Endodermal cell (in vitro differentiated cells): Measurements from ENCODE around the gene KCNT1. TPM values are rescaled to one million over a fixed set of nuclear protein-coding genes. Genes with fewer than 3 reads are reported as not detected.

Experiments used
- DNase-seq: peaks from one replicate; pipeline ENCODE4 v3.0.0-alpha.2; 2017
- H3K27ac ChIP-seq: 2 replicates; pipeline ENCODE4 v1.5.1; 2013; ENCODE audit warnings: mild to moderate bottlenecking, low read depth, low read length, moderate library complexity
- H3K27me3 ChIP-seq: 2 replicates; pipeline ENCODE4 v1.6.1; 2013; ENCODE audit warnings: mild to moderate bottlenecking, low read length, moderate library complexity; ENCODE audit not compliant: insufficient read depth, control insufficient read depth, poor library complexity, severe bottlenecking
- H3K36me3 ChIP-seq: 2 replicates; pipeline ENCODE4 v1.7.0; 2013; ENCODE audit warnings: mild to moderate bottlenecking, low read length, moderate library complexity; ENCODE audit not compliant: control insufficient read depth, insufficient read depth
- H3K4me1 ChIP-seq: one replicate; pipeline ENCODE4 v1.7.0; 2013; ENCODE audit warnings: low read length; ENCODE audit not compliant: control insufficient read depth, insufficient read depth
- H3K4me3 ChIP-seq: 2 replicates; pipeline ENCODE4 v1.5.1; 2013; ENCODE audit warnings: mild to moderate bottlenecking, low read length, moderate library complexity
- H3K9ac ChIP-seq: 2 replicates; pipeline ENCODE4 v1.6.1; 2013; ENCODE audit warnings: mild to moderate bottlenecking, low read length, moderate library complexity; ENCODE audit not compliant: poor library complexity, severe bottlenecking; ENCODE audit errors: extremely low read depth
- H3K9me3 ChIP-seq: 2 replicates; pipeline ENCODE4 v1.6.1; 2013; ENCODE audit warnings: mild to moderate bottlenecking, low read length, moderate library complexity; ENCODE audit not compliant: control insufficient read depth
- H3K27ac Mint-ChIP-seq: 2 replicates; pipeline ENCODE4 v1.8.0; 2020; ENCODE audit warnings: mixed read lengths
- H3K27me3 Mint-ChIP-seq: 2 replicates; pipeline ENCODE4 v1.8.0; 2021; ENCODE audit warnings: mild to moderate bottlenecking, mixed read lengths; ENCODE audit not compliant: insufficient read depth
- H3K36me3 Mint-ChIP-seq: 2 replicates; pipeline ENCODE4 v1.8.0; 2020; ENCODE audit warnings: low read depth, mixed read lengths
- H3K4me1 Mint-ChIP-seq: 2 replicates; pipeline ENCODE4 v1.8.0; 2020; ENCODE audit warnings: mixed read lengths
- H3K4me3 Mint-ChIP-seq: 2 replicates; pipeline ENCODE4 v1.8.0; 2020; ENCODE audit warnings: mild to moderate bottlenecking, moderate library complexity, mixed read lengths
- H3K9me3 Mint-ChIP-seq: 2 replicates; pipeline ENCODE4 v1.8.0; 2020; ENCODE audit warnings: mild to moderate bottlenecking, mixed read lengths
- CTCF ChIP-seq: fragments of 200-600 bp; sonication (generic); conservative IDR thresholded peaks from 2 replicates; pipeline ENCODE4 v1.5.0; 2021; ENCODE audit warnings: antibody characterized with exemption, mild to moderate bottlenecking
- WGBS, 2 experiments: methylation state at CpG; one replicate each; pipeline versions ENCODE4 v1.1.5 to v1.1.7; 2013; ENCODE audit warnings: missing lambda C conversion rate in 2 of 2, mixed read lengths in 1 of 2; ENCODE audit not compliant: insufficient coverage in 1 of 2, insufficient read length in 1 of 2; 5-methylcytosine and 5-hydroxymethylcytosine counted together
- total RNA-seq, 2 donors: library from RNA; stranded (reverse); fragmentation: NEBNext Ultra II Directional in 1 of 2; extraction: Animal tissue kit (Norgen Biotek cat#: 25700) in 1 of 2; gene quantifications; 2 replicates in 1 of 2; 3 replicates in 1 of 2; pipeline ENCODE4 v1.2.1, GENCODE V29; 2021

KCNT1 gene
- total RNA-seq, 2 donors from 2014 or later: 0.15 TPM; not detected in 1

- H3K4me3 ChIP-seq: no peak overlapping the region
- H3K9ac ChIP-seq: no peak overlapping the region
- WGBS, 2 experiments: 96 to 98% methylated on average over 7 to 10 of the region's 10 CpGs
- no peaks in the 10 kb centered on the region for H3K9me3 ChIP-seq
- Mint-ChIP-seq H3K27me3 (no peaks in the 10 kb centered on the region), H3K36me3 (no peaks in the 10 kb centered on the region), H3K4me3 (no peak overlapping the region), H3K4me1 (no peaks in the 10 kb centered on the region), H3K9me3 (no peaks in the 10 kb centered on the region), H3K27ac (no peak overlapping the region)
- no peaks in the 10 kb centered on the region for H3K27me3 ChIP-seq
- TF ChIP-seq CTCF: no peak
- DNase-seq: no peak
- H3K36me3 ChIP-seq: peaks cover 3% of the 10 kb centered on the region
- H3K4me1 ChIP-seq: no peaks in the 10 kb centered on the region
- H3K27ac ChIP-seq: no peak overlapping the region
These were observed 101.5 kb downstream of the KCNT1 start for GRCh38 chr9:135803441-135803840.

DNA sequence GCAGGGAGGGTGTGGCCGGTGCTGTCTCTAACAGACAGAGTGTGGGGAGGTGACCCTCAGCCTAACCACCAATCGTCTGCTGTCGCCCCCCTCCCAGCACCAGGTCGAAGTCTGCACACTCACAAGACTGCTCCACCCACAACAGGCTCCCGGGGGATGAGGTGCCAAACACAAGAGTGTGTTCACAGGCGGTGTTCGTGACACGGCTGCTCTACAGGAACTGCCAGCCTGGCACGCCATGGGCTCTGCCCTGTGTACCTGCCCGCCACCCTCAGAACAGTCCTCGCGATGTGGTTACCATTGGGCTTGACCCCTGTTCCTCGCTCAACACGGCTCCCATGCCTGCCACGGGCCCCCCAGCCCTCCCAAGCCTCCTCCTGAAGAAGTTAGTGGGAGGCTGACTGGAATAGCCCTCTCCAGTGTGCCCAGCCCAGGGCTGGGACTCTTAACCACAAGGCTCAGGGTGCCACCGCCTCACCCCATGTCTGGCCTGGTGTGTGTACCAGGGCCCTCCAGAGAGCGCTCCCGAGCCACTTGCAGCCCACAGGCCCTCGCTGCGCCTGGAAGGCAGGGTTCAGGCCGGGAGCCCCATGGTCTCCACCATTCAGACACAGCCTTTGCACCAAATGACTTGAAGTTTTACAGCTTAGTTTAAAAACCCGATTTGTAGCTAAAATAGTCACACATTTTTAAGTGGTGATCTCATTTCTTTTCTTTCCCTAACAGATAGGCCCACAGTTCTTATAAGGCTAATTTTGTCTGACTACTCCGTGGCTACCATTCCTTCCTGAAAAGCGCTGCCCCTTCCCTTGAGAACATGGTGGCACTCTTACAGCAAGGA, 102.8 kb downstream of the KCNT1 start:
- TF ChIP-seq CTCF: peak; percentile 57
- H3K36me3 ChIP-seq: peaks cover 16% of the 10 kb centered on the region
- H3K4me1 Mint-ChIP-seq: no peaks in the 10 kb centered on the region
- no peak overlapping the region for H3K4me3 Mint-ChIP-seq
- no peaks in the 10 kb centered on the region for H3K9me3 Mint-ChIP-seq
- H3K4me3 ChIP-seq: no peak overlapping the region
- peak overlapping the region; percentile 44 for H3K27ac Mint-ChIP-seq
- peak overlapping the region; percentile 17 for H3K27ac ChIP-seq
- no peaks in the 10 kb centered on the region for H3K9me3 ChIP-seq
- no peaks in the 10 kb centered on the region for H3K27me3 ChIP-seq
- WGBS, 2 experiments: 94% methylated on average over 13 to 24 of the region's 24 CpGs
- H3K4me1 ChIP-seq: no peaks in the 10 kb centered on the region
- H3K9ac ChIP-seq: no peak overlapping the region
- H3K36me3 Mint-ChIP-seq: peaks cover 4% of the 10 kb centered on the region
- no peaks in the 10 kb centered on the region for H3K27me3 Mint-ChIP-seq
- peak; percentile 76 for DNase-seq

DNA sequence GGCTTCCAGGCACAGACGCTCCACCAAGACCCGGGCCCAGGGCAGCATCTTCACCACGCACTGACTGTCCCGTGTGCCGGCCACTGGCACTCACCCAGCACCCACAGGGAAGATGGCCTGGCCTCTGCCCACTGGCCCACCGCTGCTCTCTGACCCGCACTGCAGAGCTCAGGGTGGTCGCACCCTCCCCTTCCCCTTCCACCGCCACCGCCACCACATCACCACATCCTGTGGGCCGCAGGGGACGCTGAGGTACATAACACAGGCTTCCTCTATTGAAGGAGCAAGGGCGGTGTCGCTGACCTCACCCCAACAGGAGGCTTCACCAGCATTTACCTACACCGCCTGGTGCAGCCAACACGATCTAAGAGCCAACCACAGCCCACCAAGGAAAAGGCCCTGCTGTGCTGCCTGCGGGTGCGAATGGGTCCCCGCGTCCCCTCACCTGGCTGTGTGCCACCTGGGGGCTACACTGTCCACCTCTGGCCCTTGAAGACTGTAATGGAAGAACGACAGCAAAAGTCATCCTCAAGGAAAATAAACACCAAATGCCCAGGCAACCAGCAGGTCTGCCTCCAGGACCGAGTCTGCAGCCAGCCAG, 103.5 kb downstream of the KCNT1 start:
- no peak overlapping the region for H3K27ac ChIP-seq
- 95 to 99% methylated on average over 15 to 22 of the region's 22 CpGs for WGBS, 2 experiments

More for the DNA sequence above, 103.5 kb downstream of the KCNT1 start:
- no peaks in the 10 kb centered on the region for H3K4me1 Mint-ChIP-seq
- Histone ChIP-seq H3K4me3 (no peak overlapping the region), H3K9ac (no peak overlapping the region), H3K27me3 (no peaks in the 10 kb centered on the region), H3K9me3 (no peaks in the 10 kb centered on the region), H3K4me1 (no peaks in the 10 kb centered on the region), H3K36me3 (peaks cover 23% of the 10 kb centered on the region)
- DNase-seq: no peak
- no peaks in the 10 kb centered on the region for H3K27me3 Mint-ChIP-seq
- peaks cover 8% of the 10 kb centered on the region for H3K36me3 Mint-ChIP-seq
- TF ChIP-seq CTCF: no peak
- no peaks in the 10 kb centered on the region for H3K9me3 Mint-ChIP-seq
- H3K27ac Mint-ChIP-seq: peak overlapping the region; percentile 58
- H3K4me3 Mint-ChIP-seq: no peak overlapping the region
